Osteocyte (in vitro differentiated cells): ENCODE results near the gene GALNS. TPM values are rescaled to one million over a fixed set of nuclear protein-coding genes. Genes with fewer than 3 reads are reported as not detected.

ENCODE experiments used
- DNase-seq: peaks from one replicate; pipeline ENCODE4 v3.0.0; 2021; ENCODE audit warnings: mixed read lengths; ENCODE audit not compliant: unreplicated experiment; ENCODE audit errors: extremely low spot score
- H3K27ac Mint-ChIP-seq: one replicate; pipeline ENCODE4 v1.8.0; 2021; ENCODE audit warnings: mild to moderate bottlenecking, mixed read lengths; ENCODE audit not compliant: unreplicated experiment
- H3K27me3 Mint-ChIP-seq: one replicate; pipeline ENCODE4 v1.8.0; 2021; ENCODE audit warnings: mixed read lengths; ENCODE audit not compliant: unreplicated experiment
- H3K36me3 Mint-ChIP-seq: one replicate; pipeline ENCODE4 v1.8.0; 2021; ENCODE audit warnings: mixed read lengths; ENCODE audit not compliant: unreplicated experiment
- H3K4me1 Mint-ChIP-seq: one replicate; pipeline ENCODE4 v1.8.0; 2021; ENCODE audit warnings: mixed read lengths; ENCODE audit not compliant: unreplicated experiment
- H3K4me3 Mint-ChIP-seq: one replicate; pipeline ENCODE4 v1.8.0; 2021; ENCODE audit warnings: mild to moderate bottlenecking, moderate library complexity, mixed read lengths; ENCODE audit not compliant: unreplicated experiment
- H3K9me3 Mint-ChIP-seq: one replicate; pipeline ENCODE4 v1.8.0; 2021; ENCODE audit warnings: mixed read lengths; ENCODE audit not compliant: unreplicated experiment
- CTCF ChIP-seq: fragments of 200-600 bp; sonication (generic); IDR thresholded peaks from 2 replicates; pipeline ENCODE4 v1.5.0; 2021; ENCODE audit warnings: antibody characterized with exemption, mild to moderate bottlenecking, moderate library complexity
- total RNA-seq: library from RNA; stranded (reverse); gene quantifications from 2 replicates; pipeline ENCODE4 v1.2.1, GENCODE V29; 2021

Gene GALNS
- total RNA-seq, 1 donor from 2014 or later = 47.0 TPM

GRCh38 chr16:88851616-88852015 lies 5.1 kb downstream of the GALNS start:
- Mint-ChIP-seq H3K27me3 (no peaks in the 10 kb centered on the region), H3K4me3 (no peak overlapping the region), H3K27ac (no peak overlapping the region), H3K4me1 (peaks cover 8% of the 10 kb centered on the region), H3K9me3 (no peaks in the 10 kb centered on the region), H3K36me3 (peaks cover 4% of the 10 kb centered on the region)
- DNase-seq = no peak
- no peak for TF ChIP-seq CTCF

GRCh38 chr16:88850531-88851199 lies 6.1 kb downstream of the GALNS start:
- TF ChIP-seq CTCF = no peak
- peaks cover 4% of the 10 kb centered on the region for H3K36me3 Mint-ChIP-seq
- no peaks in the 10 kb centered on the region for H3K27me3 Mint-ChIP-seq
- peaks cover 4% of the 10 kb centered on the region for H3K4me1 Mint-ChIP-seq
- no peak overlapping the region for H3K27ac Mint-ChIP-seq
- H3K4me3 Mint-ChIP-seq = no peak overlapping the region
- no peaks in the 10 kb centered on the region for H3K9me3 Mint-ChIP-seq
- no peak for DNase-seq

- Mint-ChIP-seq H3K4me3 (no peak overlapping the region), H3K27me3 (no peaks in the 10 kb centered on the region), H3K4me1 (no peaks in the 10 kb centered on the region), H3K9me3 (no peaks in the 10 kb centered on the region), H3K27ac (no peak overlapping the region), H3K36me3 (peaks cover 4% of the 10 kb centered on the region)
- no peak for DNase-seq
- no peak for TF ChIP-seq CTCF
Observed at GRCh38 chr16:88848557-88848956, 8.2 kb downstream of the GALNS start.

GRCh38 chr16:88847654-88848053 lies 9.1 kb downstream of the GALNS start:
- Mint-ChIP-seq H3K9me3 (no peaks in the 10 kb centered on the region), H3K4me3 (no peak overlapping the region), H3K27ac (no peak overlapping the region), H3K36me3 (peaks cover 4% of the 10 kb centered on the region), H3K27me3 (no peaks in the 10 kb centered on the region), H3K4me1 (no peaks in the 10 kb centered on the region)
- DNase-seq = no peak
- no peak for TF ChIP-seq CTCF

- no peak for DNase-seq
- H3K4me1 Mint-ChIP-seq = no peaks in the 10 kb centered on the region
- no peaks in the 10 kb centered on the region for H3K9me3 Mint-ChIP-seq
- H3K36me3 Mint-ChIP-seq = no peaks in the 10 kb centered on the region
- no peak overlapping the region for H3K4me3 Mint-ChIP-seq
- no peak for TF ChIP-seq CTCF
- H3K27ac Mint-ChIP-seq = no peak overlapping the region
- no peaks in the 10 kb centered on the region for H3K27me3 Mint-ChIP-seq
Observed at GRCh38 chr16:88846088-88846487, 10.7 kb downstream of the GALNS start.
